T-helper 22 cell (primary cell): ENCODE measurements around the gene UCP1.
"Not testable (repeated sequence)": the region's sequence is repeated elsewhere in the genome, so short reads cannot be mapped to it uniquely, and the experiment has no call there.

Experiments
- DNase-seq: peaks from one replicate; pipeline ENCODE4 v3.0.0-alpha.2; 2020; ENCODE audit warnings: low read depth

The UCP1 gene

GRCh38 chr4:140533951-140534480 is 34.7 kb downstream of the UCP1 start:
- no peak for DNase-seq

- DNase-seq: no peak
Measured at GRCh38 chr4:140529434-140529833, 39.3 kb downstream of the UCP1 start.

GRCh38 chr4:140523857-140524742 is 44.7 kb downstream of the UCP1 start, which contains the start of gene ELMOD2:
ELMOD2 (plus strand) TSS chr4:140524168; CDS start chr4:140525429, 1,261 bp downstream.
- DNase-seq: peak; percentile 95

- DNase-seq: no peak
Measured at GRCh38 chr4:140523370-140523856, 45.3 kb downstream of the UCP1 start.

- DNase-seq: no peak
Measured at GRCh38 chr4:140515423-140515822, 53.3 kb downstream of the UCP1 start.

GRCh38 chr4:140513765-140514164 is 55.0 kb downstream of the UCP1 start:
- DNase-seq: not testable (repeated sequence)
